Stomach smooth muscle (tissue), 2 donors: ENCODE results near the gene SH3RF3.

Experiments used
- H3K27ac ChIP-seq: one replicate; pipeline ENCODE4 v1.7.0; 2013; ENCODE audit warnings: mild to moderate bottlenecking, low read length, inconsistent platforms
- H3K27me3 ChIP-seq, 2 donors: one replicate each; pipeline ENCODE4 v1.7.0; 2013; ENCODE audit warnings: low read length in 2 of 2; ENCODE audit not compliant: insufficient read depth in 2 of 2, control insufficient read depth in 1 of 2
- H3K36me3 ChIP-seq, 2 donors: one replicate each; pipeline ENCODE4 v1.7.0; 2013; ENCODE audit warnings: low read length in 2 of 2; ENCODE audit not compliant: control insufficient read depth in 2 of 2, insufficient read depth in 2 of 2
- H3K4me1 ChIP-seq: one replicate; pipeline ENCODE4 v1.7.0; 2013; ENCODE audit warnings: low read length; ENCODE audit not compliant: control insufficient read depth, insufficient read depth
- H3K4me3 ChIP-seq, 2 donors: one replicate each; pipeline ENCODE4 v1.7.0; 2013; ENCODE audit warnings: low read length in 2 of 2
- H3K9ac ChIP-seq, 2 donors: one replicate each; pipeline ENCODE4 v1.7.0; 2013; ENCODE audit warnings: low read length in 2 of 2, mild to moderate bottlenecking in 1 of 2
- H3K9me3 ChIP-seq, 2 donors: one replicate each; pipeline ENCODE4 v1.7.0; 2013; ENCODE audit warnings: low read length in 2 of 2; ENCODE audit not compliant: control insufficient read depth in 2 of 2
- donor health status: healthy.
- donor health status: Pancreatic carcinoma.

SH3RF3 gene

GRCh38 chr2:109128616-109129355 lies at the start of gene SH3RF3:
TSS of gene SH3RF3 (plus strand) at chr2:109129205.
- H3K9ac ChIP-seq = peak within 1 kb of the TSS; percentile 73 to 74
- H3K36me3 ChIP-seq = no peaks in the 10 kb centered on the region
- peak within 1 kb of the TSS; percentile 46 for H3K27ac ChIP-seq
- H3K4me1 ChIP-seq = peaks cover 30% of the 10 kb centered on the region
- no peaks in the 10 kb centered on the region for H3K27me3 ChIP-seq
- peak within 1 kb of the TSS; percentile 73 to 84 for H3K4me3 ChIP-seq
- no peaks in the 10 kb centered on the region for H3K9me3 ChIP-seq

DNA sequence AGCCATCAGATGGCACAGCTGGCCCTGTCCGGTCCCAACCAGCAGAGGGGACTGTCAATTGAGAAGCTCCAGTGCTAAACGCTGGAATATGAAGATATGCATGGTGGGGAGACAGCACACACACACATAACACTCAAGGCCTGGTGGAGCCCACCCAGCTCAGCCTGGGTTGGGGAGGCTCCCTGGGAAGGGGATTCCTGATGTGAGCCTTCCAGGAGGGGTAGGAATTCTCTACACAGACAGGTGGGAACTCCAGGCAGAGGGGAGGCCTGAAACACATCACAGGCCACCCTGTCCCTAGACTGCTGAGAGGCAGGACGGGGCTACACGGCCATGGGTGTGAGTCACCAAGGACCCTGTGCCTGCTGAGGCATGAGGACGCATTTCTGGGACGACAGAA lies 49.4 kb upstream of the SH3RF3 start:
- no peak overlapping the region for H3K4me3 ChIP-seq
- no peak overlapping the region for H3K9ac ChIP-seq
- H3K9me3 ChIP-seq = no peaks in the 10 kb centered on the region

DNA sequence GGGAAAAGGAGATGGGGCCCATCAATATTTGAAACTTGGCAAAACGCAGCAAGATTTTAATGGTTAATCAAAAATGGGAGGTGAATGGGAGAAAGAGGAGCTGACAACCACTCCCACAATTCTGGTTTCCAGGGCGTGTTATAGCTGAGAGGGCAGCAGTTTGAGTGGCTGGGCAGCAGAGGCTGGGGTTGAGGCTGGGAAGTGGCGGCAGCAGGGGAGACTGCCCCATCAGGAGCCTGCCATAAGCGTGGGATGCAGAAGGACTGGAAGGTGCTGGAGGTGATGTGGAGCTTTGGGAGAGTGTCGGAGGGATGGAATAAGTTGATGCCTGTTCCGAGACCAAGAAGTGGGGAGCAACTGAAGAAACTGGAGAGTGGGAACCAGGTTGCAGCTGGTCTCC lies 48.9 kb upstream of the SH3RF3 start:
- Histone ChIP-seq H3K27ac (no peak overlapping the region), H3K4me3 (no peak overlapping the region), H3K9me3 (no peaks in the 10 kb centered on the region), H3K4me1 (no peaks in the 10 kb centered on the region), H3K27me3 (no peaks in the 10 kb centered on the region), H3K9ac (no peak overlapping the region), H3K36me3 (no peaks in the 10 kb centered on the region)

More for the DNA sequence above, 49.4 kb upstream of the SH3RF3 start:
- no peak overlapping the region for H3K27ac ChIP-seq
- no peaks in the 10 kb centered on the region for H3K36me3 ChIP-seq
- no peaks in the 10 kb centered on the region for H3K4me1 ChIP-seq
- no peaks in the 10 kb centered on the region for H3K27me3 ChIP-seq

GRCh38 chr2:109080757-109081156 lies 48.2 kb upstream of the SH3RF3 start:
- no peaks in the 10 kb centered on the region for H3K4me1 ChIP-seq
- H3K9me3 ChIP-seq = no peaks in the 10 kb centered on the region
- H3K27me3 ChIP-seq = no peaks in the 10 kb centered on the region
- H3K36me3 ChIP-seq = no peaks in the 10 kb centered on the region
- H3K4me3 ChIP-seq = no peak overlapping the region
- H3K27ac ChIP-seq = no peak overlapping the region
- H3K9ac ChIP-seq = no peak overlapping the region

DNA sequence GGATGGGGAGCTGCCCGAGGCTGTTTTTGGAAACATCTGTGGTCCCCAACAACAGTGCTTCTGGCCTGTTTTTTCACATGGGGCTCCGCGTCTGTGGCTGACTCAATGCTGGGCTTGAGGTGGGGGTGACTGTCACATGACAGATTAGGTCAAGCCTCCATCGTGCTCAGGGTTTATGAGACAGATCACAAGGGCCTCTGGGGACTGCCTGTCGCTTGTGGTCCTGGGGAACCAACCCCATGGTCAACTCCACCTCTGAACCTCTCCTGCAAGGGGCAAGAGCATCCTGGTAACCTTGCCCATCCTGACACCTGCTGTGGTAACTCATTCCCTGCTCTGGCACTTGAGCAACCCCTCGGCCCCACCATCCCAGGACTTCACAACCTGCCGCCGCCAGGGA lies 47.6 kb upstream of the SH3RF3 start:
- no peaks in the 10 kb centered on the region for H3K36me3 ChIP-seq
- no peaks in the 10 kb centered on the region for H3K9me3 ChIP-seq
- H3K9ac ChIP-seq = no peak overlapping the region
- no peak overlapping the region for H3K27ac ChIP-seq
- no peaks in the 10 kb centered on the region for H3K4me1 ChIP-seq
- H3K27me3 ChIP-seq = no peaks in the 10 kb centered on the region
- no peak overlapping the region for H3K4me3 ChIP-seq

DNA sequence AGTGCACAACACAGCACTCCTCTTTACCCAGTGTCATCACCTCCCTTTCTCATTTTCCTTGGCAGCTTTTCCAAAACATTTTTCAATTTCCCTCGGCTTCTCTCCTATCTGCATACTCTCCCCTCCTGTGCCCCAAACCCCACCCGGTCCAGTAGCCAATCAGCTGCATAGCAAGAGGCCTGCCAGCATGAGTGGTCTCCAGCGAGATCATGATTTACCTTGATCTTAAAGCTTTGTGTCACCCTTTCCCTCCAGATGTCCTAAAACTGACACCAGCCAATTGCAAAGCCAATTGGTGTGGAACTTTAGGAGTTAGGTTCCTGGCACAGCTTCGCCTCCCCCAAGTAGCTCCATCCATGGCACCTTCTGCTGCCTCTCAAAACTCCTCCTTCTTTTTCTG lies 45.2 kb upstream of the SH3RF3 start:
- Histone ChIP-seq H3K27ac (no peak overlapping the region), H3K4me3 (no peak overlapping the region), H3K9ac (no peak overlapping the region), H3K36me3 (no peaks in the 10 kb centered on the region), H3K4me1 (no peaks in the 10 kb centered on the region), H3K9me3 (no peaks in the 10 kb centered on the region), H3K27me3 (no peaks in the 10 kb centered on the region)

DNA sequence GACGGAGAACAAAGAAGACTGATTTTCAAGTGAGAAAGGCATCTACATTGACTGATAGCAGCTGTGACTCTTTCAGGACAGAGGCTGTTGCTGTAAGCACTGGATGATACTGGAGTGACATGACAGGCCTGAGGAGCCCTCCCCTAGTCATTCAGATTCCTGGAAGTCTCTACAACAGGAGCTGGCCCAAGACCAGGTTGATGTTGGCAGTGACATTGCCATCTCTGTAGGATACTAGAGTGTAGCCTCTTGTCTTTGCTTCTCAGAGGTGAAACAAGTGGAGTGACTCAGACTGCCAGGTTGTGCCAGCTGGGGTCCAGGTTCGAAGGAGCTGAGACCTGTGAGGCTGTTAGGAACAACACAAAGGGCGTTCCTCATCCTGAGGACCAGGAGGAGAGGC lies 44.7 kb upstream of the SH3RF3 start:
- Histone ChIP-seq H3K9ac (no peak overlapping the region), H3K9me3 (no peaks in the 10 kb centered on the region), H3K27ac (no peak overlapping the region), H3K4me3 (no peak overlapping the region), H3K4me1 (no peaks in the 10 kb centered on the region), H3K27me3 (no peaks in the 10 kb centered on the region), H3K36me3 (no peaks in the 10 kb centered on the region)

DNA sequence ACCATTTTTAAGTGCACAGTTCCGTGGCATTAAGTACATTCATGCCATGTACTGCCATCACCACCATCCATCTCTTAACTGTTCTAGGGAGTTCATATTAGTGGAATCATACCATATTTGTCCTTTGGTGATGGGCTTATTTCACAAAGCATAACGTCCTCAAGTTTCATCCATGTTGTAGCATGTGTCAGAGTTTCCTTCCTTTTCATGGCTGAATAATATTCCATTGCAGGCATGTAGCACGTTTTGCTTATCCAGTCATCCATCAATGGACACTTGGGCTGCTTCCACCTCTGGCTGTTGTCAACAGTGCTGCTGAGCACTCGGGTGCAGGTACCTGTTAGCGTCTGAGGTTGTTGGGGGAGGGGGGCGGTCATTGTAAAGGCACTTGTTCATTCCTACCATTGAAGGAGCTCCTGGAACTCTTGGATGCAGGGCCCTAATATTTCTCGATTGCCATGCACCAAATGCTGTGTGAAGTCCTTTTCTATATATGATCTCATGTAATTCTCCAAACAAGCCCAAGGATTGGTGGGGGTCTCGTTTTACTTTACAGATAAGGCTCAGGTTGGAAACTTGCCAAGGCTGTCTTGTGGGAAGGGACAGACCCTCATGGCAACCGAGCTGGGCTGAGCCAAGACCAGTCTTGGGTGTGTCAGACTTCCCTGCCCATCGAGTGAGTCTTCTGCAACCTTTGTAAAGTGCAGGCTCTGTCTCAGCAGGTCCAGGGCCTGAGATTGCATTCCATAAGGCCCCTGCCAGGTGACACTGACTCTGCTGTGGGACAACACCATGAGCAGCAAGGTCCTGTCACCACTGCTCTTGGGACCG lies 42.9 kb upstream of the SH3RF3 start:
- Histone ChIP-seq H3K27me3 (no peaks in the 10 kb centered on the region), H3K9me3 (no peaks in the 10 kb centered on the region), H3K4me1 (no peaks in the 10 kb centered on the region), H3K4me3 (no peak overlapping the region), H3K36me3 (no peaks in the 10 kb centered on the region), H3K9ac (no peak overlapping the region), H3K27ac (no peak overlapping the region)

DNA sequence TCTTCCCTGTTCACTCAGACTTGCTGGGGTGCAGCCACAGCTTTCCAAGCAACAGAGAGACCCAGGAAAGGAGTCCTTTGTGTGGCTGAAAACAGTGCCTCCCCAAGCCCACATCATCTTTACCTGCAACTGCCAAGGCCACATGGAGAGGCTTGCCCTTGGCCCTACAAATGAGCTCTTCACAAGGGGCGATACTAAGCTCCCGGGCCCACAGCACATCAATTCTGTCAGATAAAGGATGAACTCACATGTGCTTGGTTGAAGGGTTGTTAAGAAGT lies 42.3 kb upstream of the SH3RF3 start:
- Histone ChIP-seq H3K4me3 (no peak overlapping the region), H3K4me1 (no peaks in the 10 kb centered on the region), H3K36me3 (no peaks in the 10 kb centered on the region), H3K27ac (no peak overlapping the region), H3K27me3 (no peaks in the 10 kb centered on the region), H3K9me3 (no peaks in the 10 kb centered on the region), H3K9ac (no peak overlapping the region)

GRCh38 chr2:109087055-109087663 lies 41.8 kb upstream of the SH3RF3 start:
- H3K27me3 ChIP-seq = no peaks in the 10 kb centered on the region
- H3K9ac ChIP-seq = no peak overlapping the region
- H3K36me3 ChIP-seq = no peaks in the 10 kb centered on the region
- no peak overlapping the region for H3K4me3 ChIP-seq
- peaks cover 2% of the 10 kb centered on the region for H3K4me1 ChIP-seq
- no peaks in the 10 kb centered on the region for H3K9me3 ChIP-seq
- H3K27ac ChIP-seq = no peak overlapping the region
